ENCODE results near the gene SLC46A1. TPM values are rescaled to one million over a fixed set of nuclear protein-coding genes. Genes with fewer than 3 reads are reported as not detected.

SLC46A1 gene
- polyA plus RNA-seq, 4 donors = 13.3 to 18.6 (median 13.4) TPM

DNA sequence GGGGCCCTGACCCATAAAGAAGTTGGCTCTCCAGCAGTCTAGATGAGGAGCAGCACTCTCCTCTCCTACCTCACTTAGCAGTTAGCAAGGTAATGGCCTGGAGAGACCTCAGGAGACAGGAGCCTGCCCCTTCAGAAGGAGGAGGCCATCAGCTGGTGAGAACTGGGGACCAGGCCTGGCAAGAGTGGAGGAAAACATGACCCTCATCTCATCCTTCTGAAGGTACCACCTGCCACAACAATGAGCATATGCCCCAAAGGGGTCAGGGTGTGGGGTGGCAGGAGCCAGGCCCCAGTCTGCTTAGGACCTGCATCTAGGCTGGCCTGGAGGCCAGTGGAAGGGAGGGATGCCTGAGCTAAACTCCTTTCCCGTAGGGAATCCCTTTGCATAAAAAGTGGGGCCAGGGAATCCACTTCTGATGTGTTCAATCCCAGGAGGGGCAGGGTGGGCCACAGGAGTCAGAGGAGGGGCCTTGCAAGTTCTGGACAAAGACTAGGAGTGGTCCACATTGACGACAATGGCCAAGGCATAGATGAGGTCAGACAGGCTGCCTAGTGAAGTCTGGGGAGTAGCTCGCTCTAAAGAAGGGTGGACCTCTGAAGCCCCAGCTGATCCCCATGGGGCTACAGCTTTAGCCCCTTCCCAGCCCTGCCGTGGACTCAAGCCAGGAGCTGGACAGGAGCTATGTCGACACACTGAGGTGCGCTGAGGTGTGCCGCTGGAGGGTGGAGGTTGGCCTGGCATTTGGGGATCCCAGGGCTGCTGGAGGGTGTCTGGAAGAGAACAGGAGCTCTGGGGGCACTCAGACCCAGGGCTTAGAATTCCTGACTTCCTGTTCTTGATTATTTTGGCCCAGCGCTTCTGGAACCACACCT is 42.0 kb downstream of the SLC46A1 start:
- no peak for DNase-seq (ENCODE audit: low read depth in 4 of 4, low spot score in 2 of 4)

DNA sequence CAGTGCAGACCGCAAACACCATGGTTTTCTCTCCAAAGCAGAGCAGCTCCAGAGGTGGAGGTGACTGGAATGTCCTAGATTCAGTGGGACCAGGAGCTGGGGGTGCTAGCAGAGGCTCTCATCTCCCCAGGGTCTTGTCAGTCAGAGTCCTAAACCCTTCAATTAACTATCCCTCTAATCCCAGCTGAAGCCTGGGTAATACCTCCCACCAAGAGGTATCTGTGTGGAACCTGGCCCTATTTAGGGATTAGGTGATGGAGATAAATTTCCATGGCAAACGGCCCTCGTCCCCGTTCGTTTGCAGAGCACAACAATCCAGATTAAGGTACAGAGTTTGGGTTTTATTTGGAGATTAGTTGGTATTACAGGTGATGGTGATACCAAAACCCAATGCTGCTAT is 42.8 kb downstream of the SLC46A1 start:
- DNase-seq (ENCODE audit: low read depth in 4 of 4, low spot score in 2 of 4) = no peak

DNA sequence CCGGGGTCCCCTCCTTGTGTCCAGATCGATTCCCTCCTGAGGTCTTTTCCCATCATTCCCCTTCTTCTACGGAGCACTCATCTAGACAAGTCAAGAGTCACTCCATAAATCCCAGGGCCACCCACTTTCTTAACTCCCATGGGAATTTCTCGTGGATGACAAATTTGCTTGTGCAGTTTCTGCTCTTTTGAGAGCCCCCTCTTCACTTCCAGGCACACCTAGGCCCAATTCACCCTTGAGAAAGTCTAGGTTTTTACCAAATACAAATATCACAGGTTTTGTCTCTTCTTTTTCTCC is 48.2 kb downstream of the SLC46A1 start:
- DNase-seq (ENCODE audit: low read depth in 4 of 4, low spot score in 2 of 4) = no peak

- DNase-seq (ENCODE audit: low read depth in 4 of 4, low spot score in 2 of 4) = peak in 3 of 4 donors; percentile 78 to 90 (median 84)
Observed at GRCh38 chr17:28357061-28357900, 48.7 kb downstream of the SLC46A1 start, which contains the start of gene POLDIP2. Gene POLDIP2, minus strand, starts transcription at chr17:28357527. Its CDS starts 79 bp downstream, at chr17:28357448.

DNA sequence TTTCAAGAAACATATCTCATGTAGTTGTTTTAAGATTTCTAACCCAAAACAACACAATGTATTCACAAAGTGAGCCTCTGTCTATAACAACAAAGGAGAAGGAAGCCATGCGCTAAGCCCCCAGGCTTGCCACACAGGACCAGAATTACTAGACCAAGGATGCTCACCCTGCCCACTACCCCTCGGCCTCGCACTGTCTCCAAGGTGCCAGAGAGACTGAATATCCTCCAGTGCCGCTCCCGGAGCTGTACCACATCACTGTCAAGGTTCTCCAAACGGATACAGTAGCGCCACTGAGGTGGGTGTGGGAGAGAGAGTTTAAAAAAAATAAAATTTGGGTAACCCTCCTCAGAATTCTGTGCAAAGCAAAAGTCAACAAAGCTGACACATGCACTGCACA is 55.7 kb downstream of the SLC46A1 start:
- DNase-seq (ENCODE audit: low read depth in 4 of 4, low spot score in 2 of 4) = no peak

- no peak for DNase-seq (ENCODE audit: low read depth in 4 of 4, low spot score in 2 of 4)
Observed at GRCh38 chr17:28348979-28349378, 57.0 kb downstream of the SLC46A1 start.

DNA sequence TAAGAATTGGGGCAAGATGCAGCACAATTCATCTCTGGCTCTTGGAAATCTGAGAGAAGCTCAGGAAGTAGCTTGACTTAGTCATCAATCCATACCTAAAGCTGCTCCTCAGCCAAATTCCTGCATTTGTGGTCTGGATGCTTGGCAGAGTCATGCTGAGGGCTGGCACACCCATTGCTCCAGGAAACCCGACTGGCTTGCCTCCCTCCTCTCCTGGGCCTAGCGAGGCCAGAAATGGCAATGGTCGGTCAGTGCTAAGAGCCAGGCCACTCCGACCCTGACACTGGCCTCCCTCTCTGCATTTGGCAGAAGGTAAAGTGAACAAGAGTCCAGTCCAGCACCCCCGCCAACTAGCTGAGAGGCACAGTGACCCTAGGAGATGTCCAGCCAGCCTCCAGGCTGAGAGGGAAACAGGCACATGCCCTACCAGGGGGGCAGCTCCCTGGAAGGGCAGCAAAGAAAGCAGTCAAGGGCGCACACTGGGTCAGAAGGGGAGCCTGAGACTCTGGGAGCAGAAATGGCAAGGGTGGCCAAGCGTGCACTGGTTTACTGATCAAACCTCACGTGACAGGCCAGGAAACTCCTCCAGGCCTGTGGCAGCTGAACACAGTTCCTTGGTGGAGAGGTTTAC is 58.6 kb downstream of the SLC46A1 start:
- no peak for DNase-seq (ENCODE audit: low read depth in 4 of 4, low spot score in 2 of 4)

- DNase-seq (ENCODE audit: low read depth in 4 of 4, low spot score in 2 of 4) = no peak
Observed at GRCh38 chr17:28346746-28347246, 59.2 kb downstream of the SLC46A1 start.

- DNase-seq (ENCODE audit: low read depth in 4 of 4, low spot score in 2 of 4) = no peak
Observed at GRCh38 chr17:28346199-28346580, 59.8 kb downstream of the SLC46A1 start.

GRCh38 chr17:28345419-28346198 is 60.4 kb downstream of the SLC46A1 start:
- DNase-seq (ENCODE audit: low read depth in 4 of 4, low spot score in 2 of 4) = no peak

Other genes starting within 250 kb of the SLC46A1 start
- gene TMEM97, start 87.0 kb downstream of the SLC46A1 start, polyA plus RNA-seq (ENCODE audit: insufficient read length in 4 of 4) = 10 to 100 TPM; 49.6 to 55.8 (median 51.5) TPM
- 10 to 100 TPM; 52.7 to 61.2 (median 57.5) TPM for gene IFT20, start 70.7 kb downstream of the SLC46A1 start, polyA plus RNA-seq (ENCODE audit: insufficient read length in 4 of 4)
- 10 to 100 TPM; 41.0 to 42.9 (median 42.3) TPM for gene TNFAIP1, start 70.5 kb downstream of the SLC46A1 start, polyA plus RNA-seq (ENCODE audit: insufficient read length in 4 of 4)
- gene POLDIP2, start 48.7 kb downstream of the SLC46A1 start, polyA plus RNA-seq (ENCODE audit: insufficient read length in 4 of 4) = 10 to 100 TPM; 82.9 to 97.9 (median 89.8) TPM
- not detected for gene SEBOX, start 41.0 kb downstream of the SLC46A1 start, polyA plus RNA-seq (ENCODE audit: insufficient read length in 4 of 4)
- 10 to 100 TPM in 3 of 4 donors, 1 to 10 TPM in 1; 9.2 to 39.3 (median 17.5) TPM for gene VTN, start 35.9 kb downstream of the SLC46A1 start, polyA plus RNA-seq (ENCODE audit: insufficient read length in 4 of 4)
- gene SARM1, start 34.5 kb downstream of the SLC46A1 start, polyA plus RNA-seq (ENCODE audit: insufficient read length in 4 of 4) = 10 to 100 TPM; 11.7 to 16.6 (median 15.0) TPM
- gene SLC13A2, start 67.4 kb upstream of the SLC46A1 start, polyA plus RNA-seq (ENCODE audit: insufficient read length in 4 of 4) = 10 to 100 TPM in 3 of 4 donors, 1 to 10 TPM in 1; 6.0 to 19.3 (median 14.6) TPM
- gene FOXN1, start 100.1 kb upstream of the SLC46A1 start, polyA plus RNA-seq (ENCODE audit: insufficient read length in 4 of 4) = under 1 TPM; 0.33 to 0.81 (median 0.56) TPM
- 10 to 100 TPM; 55.6 to 79.7 (median 65.4) TPM for gene UNC119, start 146.4 kb upstream of the SLC46A1 start, polyA plus RNA-seq (ENCODE audit: insufficient read length in 4 of 4)
- gene PIGS, start 165.3 kb upstream of the SLC46A1 start, polyA plus RNA-seq (ENCODE audit: insufficient read length in 4 of 4) = 100 to 1,000 TPM in 2 of 4 donors, 10 to 100 TPM in 2; 91.2 to 103 (median 95.8) TPM
- gene ALDOC, start 170.7 kb upstream of the SLC46A1 start, polyA plus RNA-seq (ENCODE audit: insufficient read length in 4 of 4) = 10 to 100 TPM; 17.7 to 31.4 (median 24.6) TPM
- gene SPAG5, start 192.8 kb upstream of the SLC46A1 start, polyA plus RNA-seq (ENCODE audit: insufficient read length in 4 of 4) = 10 to 100 TPM; 41.8 to 71.2 (median 53.9) TPM
- 10 to 100 TPM in 2 of 4 donors, 1 to 10 TPM in 2; 4.5 to 34.0 (median 16.9) TPM for gene RSKR, start 208.0 kb upstream of the SLC46A1 start, polyA plus RNA-seq (ENCODE audit: insufficient read length in 4 of 4)
- gene BLTP2, start 238.9 kb upstream of the SLC46A1 start, polyA plus RNA-seq (ENCODE audit: insufficient read length in 4 of 4) = 100 to 1,000 TPM in 2 of 4 donors, 10 to 100 TPM in 2; 75.2 to 106 (median 93.5) TPM

All from left renal cortex interstitium (tissue), 4 donors.